Brain pericyte (primary cell): ENCODE measurements around the gene YIPF6.
"Not testable (repeated sequence)": the region's sequence is repeated elsewhere in the genome, so short reads cannot be mapped to it uniquely, and the experiment has no call there.

Experiments
- DNase-seq: peaks from one replicate; pipeline ENCODE4 v3.0.0-alpha.2; 2012; ENCODE audit warnings: low read depth, low spot score

YIPF6 gene

GRCh38 chrX:68506649-68507048 is 7.8 kb downstream of the YIPF6 start:
- DNase-seq: no peak

- no peak for DNase-seq
These were observed 9.9 kb downstream of the YIPF6 start for GRCh38 chrX:68508799-68509198.

- DNase-seq: no peak
These were observed 12.4 kb downstream of the YIPF6 start for GRCh38 chrX:68511255-68511654.

GRCh38 chrX:68524680-68525079 is 25.8 kb downstream of the YIPF6 start:
- DNase-seq: not testable (repeated sequence)

GRCh38 chrX:68532831-68533533 is 34.1 kb downstream of the YIPF6 start:
- no peak for DNase-seq

GRCh38 chrX:68533656-68534055 is 34.8 kb downstream of the YIPF6 start:
- no peak for DNase-seq

GRCh38 chrX:68534691-68535090 is 35.8 kb downstream of the YIPF6 start:
- DNase-seq: no peak

GRCh38 chrX:68536429-68536828 is 37.6 kb downstream of the YIPF6 start:
- no peak for DNase-seq

- DNase-seq: no peak
These were observed 38.0 kb downstream of the YIPF6 start for GRCh38 chrX:68536884-68537283.

GRCh38 chrX:68550193-68550592 is 51.3 kb downstream of the YIPF6 start:
- DNase-seq: no peak

GRCh38 chrX:68556036-68556435 is 57.2 kb downstream of the YIPF6 start:
- no peak for DNase-seq

- DNase-seq: not testable (repeated sequence)
These were observed 58.3 kb downstream of the YIPF6 start for GRCh38 chrX:68557126-68557525.

- DNase-seq: not testable (repeated sequence)
These were observed 61.1 kb downstream of the YIPF6 start for GRCh38 chrX:68559905-68560304.

GRCh38 chrX:68568136-68568535 is 69.3 kb downstream of the YIPF6 start:
- no peak for DNase-seq

- no peak for DNase-seq
These were observed 71.7 kb downstream of the YIPF6 start for GRCh38 chrX:68570598-68570997.

GRCh38 chrX:68571292-68571609 is 72.4 kb downstream of the YIPF6 start:
- DNase-seq: no peak

GRCh38 chrX:68571610-68572311 is 72.9 kb downstream of the YIPF6 start:
- DNase-seq: no peak

GRCh38 chrX:68574240-68574639 is 75.4 kb downstream of the YIPF6 start:
- no peak for DNase-seq

- DNase-seq: no peak
These were observed 81.0 kb downstream of the YIPF6 start for GRCh38 chrX:68579810-68580209.

- no peak for DNase-seq
These were observed 85.4 kb downstream of the YIPF6 start for GRCh38 chrX:68584221-68584620.
